Sigmoid colon (tissue), 7 donors: Measurements from ENCODE around the gene BRSK2. TPM values are rescaled to one million over a fixed set of nuclear protein-coding genes. Genes with fewer than 3 reads are reported as not detected.
A peak's percentile ranks its signal among the peaks of the same experiment; 100 is the strongest.

ENCODE experiments used
- DNase-seq: peaks from one replicate; pipeline ENCODE4 v3.0.0-alpha.2; 2019
- H3K27ac ChIP-seq, 4 donors: fragments of 200-600 bp; sonication (generic); one replicate each; pipeline ENCODE4 v1.5.1; 2016 to 2019; ENCODE audit warnings: mild to moderate bottlenecking in 1 of 4
- H3K27me3 ChIP-seq, 3 donors: fragments of 200-600 bp; sonication (generic); one replicate each; pipeline ENCODE4 v1.5.1; 2019; ENCODE audit warnings: mild to moderate bottlenecking in 1 of 3
- H3K36me3 ChIP-seq, 4 donors: fragments of 200-600 bp; sonication (generic); one replicate each; pipeline ENCODE4 v1.5.1; 2016 to 2019
- H3K4me1 ChIP-seq, 4 donors: fragments of 200-600 bp; sonication (generic); one replicate each; pipeline ENCODE4 v1.5.1; 2017 to 2019
- H3K4me3 ChIP-seq, 4 donors: fragments of 200-600 bp; sonication (generic); one replicate each; pipeline ENCODE4 v1.5.1; 2017 to 2019; ENCODE audit warnings: mild to moderate bottlenecking in 2 of 4, moderate library complexity in 1 of 4
- H3K9me3 ChIP-seq, 4 donors: fragments of 200-600 bp in 3 of 4; sonication (generic) in 3 of 4; one replicate each; pipeline versions ENCODE4 v1.5.1 to v1.6.1; 2013 to 2019
- CTCF ChIP-seq, 4 experiments: fragments of 450-650 bp in 3 of 4; fragments of 200-600 bp in 1 of 4; IDR thresholded peaks; one replicate each; pipeline ENCODE4 v1.5.1; 2016 to 2019; ENCODE audit warnings: antibody characterized with exemption in 4 of 4, mild to moderate bottlenecking in 3 of 4, moderate library complexity in 2 of 4
- EP300 ChIP-seq, 4 donors: sonication (generic); formaldehyde crosslinking; IDR thresholded peaks; one replicate each; pipeline ENCODE4 v1.6.1; 2017; ENCODE audit warnings: antibody characterized with exemption in 4 of 4
- POLR2A ChIP-seq, 2 donors: fragments of 450-650 bp; IDR thresholded peaks; one replicate each; pipeline ENCODE4 v1.6.1; 2016; ENCODE audit warnings: antibody characterized with exemption in 2 of 2, mild to moderate bottlenecking in 2 of 2, moderate library complexity in 2 of 2
- POLR2AphosphoS5 ChIP-seq, 4 donors: sonication (generic); formaldehyde crosslinking; IDR thresholded peaks; one replicate each; pipeline ENCODE4 v1.6.1; 2017; ENCODE audit warnings: antibody characterized with exemption in 4 of 4
- WGBS, 2 donors: extraction: QIAGEN DNeasy Blood & Tissue Kit; methylation state at CpG; one replicate each; pipeline ENCODE4 v1.1.7; 2013; 5-methylcytosine and 5-hydroxymethylcytosine counted together
- intact Hi-C: fragments of 100-400 bp; cut with DNase I; formaldehyde crosslinking; loops from one replicate; pipeline ENCODE4 v1.15.1; 2023
- polyA plus RNA-seq, 3 donors: library from polyadenylated mRNA; stranded (reverse); fragments of 200-250 nt; gene quantifications; one replicate each; pipeline ENCODE4 v1.2.3, GENCODE V29; 2013
- total RNA-seq, 4 donors: library from RNA; depleted of rRNA; stranded (reverse); fragments of >200 nt; gene quantifications; one replicate each; pipeline ENCODE4 v1.1.0, GENCODE V29; 2016
- donor health status: healthy with polysubstance abuse.
- donor health status: Bipolar disorder and iron deficiency.
- donor health status: healthy.

The BRSK2 gene
- total and polyA plus RNA-seq, 7 donors: 1.7 to 3.2 (median 1.9) TPM; not detected in 2

- Histone ChIP-seq H3K27me3 (no peaks in the 10 kb centered on the region), H3K4me3 (no peak overlapping the region), H3K27ac (no peak overlapping the region), H3K4me1 (peaks cover 0 to 59% (median 44%) of the 10 kb centered on the region in 4 donors), H3K36me3 (no peaks in the 10 kb centered on the region), H3K9me3 (no peaks in the 10 kb centered on the region)
- no peak for DNase-seq
- intact Hi-C loops: no loop called here
- TF ChIP-seq POLR2A (IDR thresholded peaks at IDR 0.05) (no peak), EP300 (IDR thresholded peaks at IDR 0.05) (no peak), CTCF (IDR thresholded peaks at IDR 0.05) (no peak), POLR2AphosphoS5 (IDR thresholded peaks at IDR 0.05) (no peak)
- 90 to 91% methylated on average over 28 of the region's 28 CpGs for WGBS, 2 donors
Measured at GRCh38 chr11:1499261-1499890, 109.6 kb downstream of the BRSK2 start.

- Histone ChIP-seq H3K4me3 (no peak overlapping the region), H3K27me3 (no peaks in the 10 kb centered on the region), H3K9me3 (no peaks in the 10 kb centered on the region), H3K27ac (no peak overlapping the region), H3K36me3 (no peaks in the 10 kb centered on the region), H3K4me1 (peaks cover 0 to 64% (median 49%) of the 10 kb centered on the region in 4 donors)
- WGBS, 2 donors: 96 to 97% methylated on average over 14 of the region's 14 CpGs
- TF ChIP-seq POLR2AphosphoS5 (IDR thresholded peaks at IDR 0.05) (no peak), EP300 (IDR thresholded peaks at IDR 0.05) (no peak), CTCF (IDR thresholded peaks at IDR 0.05) (no peak), POLR2A (IDR thresholded peaks at IDR 0.05) (no peak)
- peak; percentile 53 for DNase-seq
- intact Hi-C loops: loop anchor here (10.0 kb wide), 1 partner anchor 195 kb away; the partner anchor contains the start of gene TOLLIP
Measured at GRCh38 chr11:1499899-1500298, 110.2 kb downstream of the BRSK2 start.

- Histone ChIP-seq H3K4me1 (peaks cover 0 to 68% (median 49%) of the 10 kb centered on the region in 4 donors), H3K4me3 (no peak overlapping the region), H3K9me3 (no peaks in the 10 kb centered on the region), H3K27me3 (no peaks in the 10 kb centered on the region), H3K27ac (no peak overlapping the region), H3K36me3 (no peaks in the 10 kb centered on the region)
- DNase-seq: peak; percentile 48
- WGBS, 2 donors: 95 to 97% methylated on average over 28 of the region's 28 CpGs
- TF ChIP-seq CTCF (IDR thresholded peaks at IDR 0.05) (no peak), POLR2AphosphoS5 (IDR thresholded peaks at IDR 0.05) (no peak), EP300 (IDR thresholded peaks at IDR 0.05) (no peak), POLR2A (IDR thresholded peaks at IDR 0.05) (no peak)
- intact Hi-C loops: loop anchor here (10.0 kb wide), 1 partner anchor 196 kb away; the partner anchor contains the start of gene TOLLIP
Measured at GRCh38 chr11:1500466-1501420, 111.0 kb downstream of the BRSK2 start.

GRCh38 chr11:1501421-1502167 lies 111.9 kb downstream of the BRSK2 start:
- Histone ChIP-seq H3K36me3 (no peaks in the 10 kb centered on the region), H3K4me1 (peaks cover 0 to 68% (median 48%) of the 10 kb centered on the region in 4 donors), H3K4me3 (no peak overlapping the region), H3K27me3 (no peaks in the 10 kb centered on the region), H3K27ac (peak overlapping the region in 3 of 4 donors; percentile 62 to 75 (median 73)), H3K9me3 (no peaks in the 10 kb centered on the region)
- no peak for TF ChIP-seq POLR2A (IDR thresholded peaks at IDR 0.05)
- TF ChIP-seq EP300 (IDR thresholded peaks at IDR 0.05): no peak
- TF ChIP-seq CTCF (IDR thresholded peaks at IDR 0.05): no peak
- no peak for TF ChIP-seq POLR2AphosphoS5 (IDR thresholded peaks at IDR 0.05)
- 93 to 94% methylated on average over 25 of the region's 25 CpGs for WGBS, 2 donors
- intact Hi-C loops: loop anchor here (2.0 to 10.0 kb wide), 2 partner anchors 13 to 197 kb away; partner anchors contain the start of gene TOLLIP
- no peak for DNase-seq
